CD14-positive monocyte (primary cell): Measurements from ENCODE around the gene GPR137B. TPM values are rescaled to one million over a fixed set of nuclear protein-coding genes. Genes with fewer than 3 reads are reported as not detected.

Experiments used
- DNase-seq, 3 donors: peaks; one replicate each; pipeline ENCODE4 v3.0.0-alpha.2; 2011 to 2022
- H2AFZ ChIP-seq: 2 replicates; pipeline ENCODE4 v1.6.0; 2012; ENCODE audit warnings: mild to moderate bottlenecking, low read depth, low read length, inconsistent platforms; ENCODE audit not compliant: insufficient read depth, poor library complexity, severe bottlenecking
- H3K27ac ChIP-seq, 2 donors: 1 replicate in 1 of 2; 2 replicates in 1 of 2; pipeline ENCODE4 v1.5.1; 2012 to 2013; ENCODE audit warnings: low read length in 2 of 2, control low read depth in 1 of 2, inconsistent platforms in 1 of 2, low read depth in 1 of 2, mild to moderate bottlenecking in 1 of 2
- H3K27me3 ChIP-seq, 2 donors: one replicate each; pipeline versions ENCODE4 v1.6.0 to v1.6.1; 2011 to 2013; ENCODE audit warnings: low read length in 2 of 2; ENCODE audit not compliant: control insufficient read depth in 2 of 2, insufficient read depth in 2 of 2
- H3K36me3 ChIP-seq, 2 donors: replicated peaks in 1 of 2; 1 replicate in 1 of 2; 2 replicates in 1 of 2; pipeline versions ENCODE4 v1.5.1 to v1.6.1; 2012 to 2013; ENCODE audit warnings: low read length in 2 of 2, control low read depth in 1 of 2, inconsistent platforms in 1 of 2, mild to moderate bottlenecking in 1 of 2; ENCODE audit not compliant: insufficient read depth in 2 of 2, control insufficient read depth in 1 of 2
- H3K4me1 ChIP-seq, 2 donors: 1 replicate in 1 of 2; 2 replicates in 1 of 2; pipeline versions ENCODE4 v1.5.1 to v1.6.1; 2012 to 2013; ENCODE audit warnings: low read length in 2 of 2, control low read depth in 1 of 2, inconsistent platforms in 1 of 2, mild to moderate bottlenecking in 1 of 2, moderate library complexity in 1 of 2; ENCODE audit not compliant: insufficient read depth in 2 of 2, control insufficient read depth in 1 of 2
- H3K4me2 ChIP-seq: replicated peaks from 2 replicates; pipeline ENCODE3; 2012; ENCODE audit warnings: low read length, moderate library complexity, mild to moderate bottlenecking; ENCODE audit not compliant: poor library complexity, severe bottlenecking; ENCODE audit errors: extremely low read depth
- H3K4me3 ChIP-seq, 3 experiments: fragments of 200-600 bp in 1 of 3; sonication (generic) in 1 of 3; replicated peaks in 1 of 3; 1 replicate in 2 of 3; 2 replicates in 1 of 3; pipeline ENCODE4 v1.5.1; 2011 to 2013; ENCODE audit warnings: low read length in 3 of 3, mild to moderate bottlenecking in 3 of 3, control low read depth in 2 of 3, low read depth in 2 of 3, inconsistent platforms in 1 of 3, moderate library complexity in 1 of 3
- H3K79me2 ChIP-seq: 2 replicates; pipeline ENCODE4 v1.6.0; 2012; ENCODE audit warnings: mild to moderate bottlenecking, control low read depth, inconsistent platforms, low read length, moderate library complexity; ENCODE audit not compliant: insufficient read depth
- H3K9ac ChIP-seq: 2 replicates; pipeline ENCODE4 v1.6.0; 2017; ENCODE audit warnings: low read length, mild to moderate bottlenecking; ENCODE audit not compliant: insufficient read depth, poor library complexity, severe bottlenecking
- H3K9me3 ChIP-seq, 2 donors: replicated peaks in 1 of 2; 1 replicate in 1 of 2; 2 replicates in 1 of 2; pipeline versions ENCODE4 v1.5.1 to v1.6.1; 2012 to 2013; ENCODE audit warnings: low read length in 2 of 2, control low read depth in 1 of 2; ENCODE audit not compliant: control insufficient read depth in 1 of 2, insufficient read depth in 1 of 2
- H4K20me1 ChIP-seq: 2 replicates; pipeline ENCODE4 v1.6.0; 2012; ENCODE audit warnings: mild to moderate bottlenecking, low read length, control low read depth, moderate library complexity; ENCODE audit not compliant: insufficient read depth
- H3K27ac Mint-ChIP-seq, 7 donors: one replicate each; pipeline ENCODE4 v1.8.0; 2020; ENCODE audit warnings: mild to moderate bottlenecking in 7 of 7, mixed read lengths in 7 of 7, moderate library complexity in 6 of 7, inconsistent platforms in 2 of 7
- H3K27me3 Mint-ChIP-seq, 3 donors: one replicate each; pipeline ENCODE4 v1.8.0; 2021 to 2022; ENCODE audit warnings: low read depth in 3 of 3, mild to moderate bottlenecking in 3 of 3, mixed read lengths in 3 of 3, moderate library complexity in 3 of 3, inconsistent platforms in 1 of 3
- H3K36me3 Mint-ChIP-seq, 2 donors: one replicate each; pipeline ENCODE4 v1.8.0; 2020; ENCODE audit warnings: mixed read lengths in 2 of 2, inconsistent platforms in 1 of 2, mild to moderate bottlenecking in 1 of 2
- H3K4me1 Mint-ChIP-seq: one replicate; pipeline ENCODE4 v1.8.0; 2020; ENCODE audit warnings: mild to moderate bottlenecking, mixed read lengths
- H3K4me3 Mint-ChIP-seq, 2 donors: one replicate each; pipeline ENCODE4 v1.8.0; 2020; ENCODE audit warnings: mild to moderate bottlenecking in 2 of 2, mixed read lengths in 2 of 2, moderate library complexity in 1 of 2
- H3K9me3 Mint-ChIP-seq, 7 donors: one replicate each; pipeline ENCODE4 v1.8.0; 2020 to 2022; ENCODE audit warnings: mixed read lengths in 7 of 7, mild to moderate bottlenecking in 6 of 7, moderate library complexity in 6 of 7, inconsistent platforms in 2 of 7
- WGBS: methylation state at CpG from one replicate; pipeline ENCODE4 v1.1.5; 2013; ENCODE audit warnings: missing lambda C conversion rate; ENCODE audit not compliant: insufficient coverage; 5-methylcytosine and 5-hydroxymethylcytosine counted together
- intact Hi-C, 2 donors: fragments of 100-400 bp; cut with micrococcal nuclease; formaldehyde crosslinking; loops; one replicate each; pipeline versions ENCODE4 v1.15.0 to v1.15.1; 2023
- polyA plus RNA-seq, 3 donors: library from polyadenylated mRNA; depleted of rRNA in 1 of 3; unstranded in 2 of 3; stranded (reverse) in 1 of 3; fragments of 300-500 nt in 2 of 3; fragments of >200 nt in 1 of 3; fragmentation: Illumina TruSeq in 2 of 3; gene quantifications; 1 replicate in 2 of 3; 2 replicates in 1 of 3; pipeline ENCODE4 v1.2.3, GENCODE V29; 2012 to 2021
- TF ChIP-seq, protein P1 (sequence below): fragments of 200-600 bp; IDR thresholded peaks from one replicate; pipeline ENCODE4 v1.8.0; 2022; ENCODE audit warnings: antibody characterized with exemption, mild to moderate bottlenecking

GPR137B gene
- polyA plus RNA-seq, 3 donors: 7.5 to 10.8 (median 8.7) TPM

- Histone ChIP-seq H2AFZ (no peak overlapping the region), H3K36me3 (peaks cover 9 to 34% of the 10 kb centered on the region in 2 donors), H3K4me3 (no peak overlapping the region), H3K79me2 (no peaks in the 10 kb centered on the region), H3K27ac (no peak overlapping the region), H3K9me3 (no peaks in the 10 kb centered on the region), H3K4me1 (peaks cover 11% of the 10 kb centered on the region in 2 donors), H3K9ac (no peak overlapping the region), H4K20me1 (no peaks in the 10 kb centered on the region), H3K4me2 (no peak overlapping the region), H3K27me3 (no peaks in the 10 kb centered on the region)
- Mint-ChIP-seq H3K9me3 (no peaks in the 10 kb centered on the region), H3K27ac (no peak overlapping the region), H3K36me3 (peaks cover 24 to 28% of the 10 kb centered on the region in 2 donors), H3K4me1 (peaks cover 13% of the 10 kb centered on the region), H3K4me3 (no peak overlapping the region), H3K27me3 (no peaks in the 10 kb centered on the region)
- no CpG with 5 or more reads among the region's 1 CpG for WGBS
- intact Hi-C loops: no loop called here
- TF ChIP-seq, protein P1, sequence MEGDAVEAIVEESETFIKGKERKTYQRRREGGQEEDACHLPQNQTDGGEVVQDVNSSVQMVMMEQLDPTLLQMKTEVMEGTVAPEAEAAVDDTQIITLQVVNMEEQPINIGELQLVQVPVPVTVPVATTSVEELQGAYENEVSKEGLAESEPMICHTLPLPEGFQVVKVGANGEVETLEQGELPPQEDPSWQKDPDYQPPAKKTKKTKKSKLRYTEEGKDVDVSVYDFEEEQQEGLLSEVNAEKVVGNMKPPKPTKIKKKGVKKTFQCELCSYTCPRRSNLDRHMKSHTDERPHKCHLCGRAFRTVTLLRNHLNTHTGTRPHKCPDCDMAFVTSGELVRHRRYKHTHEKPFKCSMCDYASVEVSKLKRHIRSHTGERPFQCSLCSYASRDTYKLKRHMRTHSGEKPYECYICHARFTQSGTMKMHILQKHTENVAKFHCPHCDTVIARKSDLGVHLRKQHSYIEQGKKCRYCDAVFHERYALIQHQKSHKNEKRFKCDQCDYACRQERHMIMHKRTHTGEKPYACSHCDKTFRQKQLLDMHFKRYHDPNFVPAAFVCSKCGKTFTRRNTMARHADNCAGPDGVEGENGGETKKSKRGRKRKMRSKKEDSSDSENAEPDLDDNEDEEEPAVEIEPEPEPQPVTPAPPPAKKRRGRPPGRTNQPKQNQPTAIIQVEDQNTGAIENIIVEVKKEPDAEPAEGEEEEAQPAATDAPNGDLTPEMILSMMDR: no peak
- no peak for DNase-seq
Observed at GRCh38 chr1:236220473-236220872, 78.1 kb downstream of the GPR137B start.

GRCh38 chr1:236222632-236223031 lies 80.3 kb downstream of the GPR137B start:
- H3K79me2 ChIP-seq: no peaks in the 10 kb centered on the region
- no peaks in the 10 kb centered on the region for H3K9me3 ChIP-seq
- Mint-ChIP-seq H3K9me3 (no peaks in the 10 kb centered on the region), H3K27ac (peak overlapping the region in 6 of 7 donors; percentile 46 to 88 (median 78)), H3K4me3 (peak overlapping the region; percentile 49 to 67), H3K4me1 (peaks cover 13% of the 10 kb centered on the region), H3K27me3 (no peaks in the 10 kb centered on the region), H3K36me3 (peaks cover 22 to 25% of the 10 kb centered on the region in 2 donors)
- no peak overlapping the region for H3K4me3 ChIP-seq
- DNase-seq: no peak
- peaks cover 6 to 39% of the 10 kb centered on the region in 2 donors for H3K36me3 ChIP-seq
- WGBS: no CpG with 5 or more reads among the region's 1 CpG
- no peak overlapping the region for H3K4me2 ChIP-seq
- TF ChIP-seq, protein P1: no peak
- H4K20me1 ChIP-seq: no peaks in the 10 kb centered on the region
- H3K9ac ChIP-seq: no peak overlapping the region
- intact Hi-C loops: no loop called here
- H3K27ac ChIP-seq: peak overlapping the region in 1 of 2 donors; percentile 38
- H3K27me3 ChIP-seq: no peaks in the 10 kb centered on the region
- no peak overlapping the region for H2AFZ ChIP-seq
- peaks cover 11% of the 10 kb centered on the region in 2 donors for H3K4me1 ChIP-seq
